ENCODE data around the gene MTAP. TPM values are rescaled to one million over a fixed set of nuclear protein-coding genes. Genes with fewer than 3 reads are reported as not detected.

The MTAP gene
- total and polyA plus RNA-seq, 9 of the 15 experiments (the other 6 are each of a cell fraction or from before 2014, with no cell fraction given) = 0.07 TPM; not detected in 8

GRCh38 chr9:21853414-21853813, 51.0 kb downstream of the MTAP start:
- intact Hi-C loops (cut with micrococcal nuclease) = no loop called here
- FAIRE-seq (no peak), DNase-seq (ENCODE audit: extremely low read depth in 1 of 4, low spot score in 3 of 4) (no peak), ATAC-seq (no peak)
- no TSS peak for BruUV-seq (replicated peaks)
- no peak overlapping the region for H3K9ac ChIP-seq (ENCODE audit: insufficient read depth in 1 of 2, low read depth in 2 of 2, low read length in 2 of 2)
- TF ChIP-seq CREB1 (IDR thresholded peaks at IDR 0.05) (no peak), CREB1 (CRISPR knock-in tag; IDR thresholded peaks at IDR 0.05) (no peak), TFE3 (CRISPR knock-in tag; IDR thresholded peaks at IDR 0.05) (no peak), MEF2A (IDR thresholded peaks at IDR 0.05; ENCODE audit: control insufficient read depth, low read depth, low read length) (no peak), PCBP2 (IDR thresholded peaks at IDR 0.05; ENCODE audit: low read depth, low read length, poor library complexity, severe bottlenecking) (no peak), ZNF280B (CRISPR knock-in tag; IDR thresholded peaks at IDR 0.05) (no peak), DDX20 (tag; IDR thresholded peaks at IDR 0.05; ENCODE audit: low read depth) (no peak), THRAP3 (IDR thresholded peaks at IDR 0.05; ENCODE audit: borderline replicate concordance) (no peak), PREB (CRISPR knock-in tag; IDR thresholded peaks at IDR 0.05) (no peak), ZKSCAN1 (IDR thresholded peaks at IDR 0.05; ENCODE audit: low read depth, low read length) (no peak), JUN (IDR thresholded peaks at IDR 0.05; ENCODE audit: borderline replicate concordance, low read depth, low read length) (no peak), JUN (CRISPR knock-in tag; IDR thresholded peaks at IDR 0.05; ENCODE audit: borderline replicate concordance) (no peak), RFX7 (CRISPR knock-in tag; IDR thresholded peaks at IDR 0.05) (no peak), JUNB (CRISPR knock-in tag; conservative IDR thresholded peaks at IDR 0.05) (no peak), ZNF197 (CRISPR knock-in tag; IDR thresholded peaks at IDR 0.05; ENCODE audit: low read depth) (no peak), ZBTB5 (IDR thresholded peaks at IDR 0.05) (no peak), GABPA (tag; conservative IDR thresholded peaks at IDR 0.05; ENCODE audit: low read depth) (no peak), HDAC8 (tag; IDR thresholded peaks at IDR 0.05) (no peak)
- H4K20me1 ChIP-seq (replicated peaks; ENCODE audit: control insufficient read depth, insufficient read depth, low read length) = no peaks in the 10 kb centered on the region
- no peak overlapping the region for H3K4me2 ChIP-seq (ENCODE audit: insufficient read depth, low read length)
- H3K9me1 ChIP-seq (ENCODE audit: control insufficient read depth, insufficient read depth, low read length) = no peaks in the 10 kb centered on the region
- no peaks in the 10 kb centered on the region for H3K4me1 ChIP-seq (replicated peaks in 1 of 2; ENCODE audit: control insufficient read depth in 2 of 2, insufficient read depth in 2 of 2, low read length in 2 of 2)
- POLR2A ChIA-PET = no interaction called here
- no peak overlapping the region for H3K4me3 ChIP-seq
- no peak overlapping the region for H2AFZ ChIP-seq (ENCODE audit: low read depth, low read length)
- no peaks in the 10 kb centered on the region for H3K9me3 ChIP-seq (replicated peaks; ENCODE audit: control insufficient read depth, insufficient read depth, low read depth, low read length)
- no peaks in the 10 kb centered on the region for H3K79me2 ChIP-seq (ENCODE audit: control insufficient read depth, insufficient read depth, low read length)
- no peaks in the 10 kb centered on the region for H3K36me3 ChIP-seq (ENCODE audit: control insufficient read depth, insufficient read depth, low read length)
- H3K27ac ChIP-seq (ENCODE audit: extremely low read depth, low read depth, low read length) = no peak overlapping the region
- WGBS (ENCODE audit: insufficient coverage, low coverage, missing lambda C conversion rate) = no CpG with 5 or more reads among the region's 2 CpGs
- in situ Hi-C loops (cut with MboI) = no loop called here
- CTCF ChIA-PET (ENCODE audit: low intra/inter-chr PET ratio) = no interaction called here
- no peaks in the 10 kb centered on the region for H3K27me3 ChIP-seq (ENCODE audit: control insufficient read depth in 2 of 2, insufficient read depth in 2 of 2, low read length in 2 of 2)
